ENCODE results near the gene KLHL40. TPM values are rescaled to one million over a fixed set of nuclear protein-coding genes. Genes with fewer than 3 reads are reported as not detected.

KLHL40 gene
- total and polyA plus RNA-seq, 4 donors, result 0.05 TPM; not detected in 3

GRCh38 chr3:42657675-42658074, 27.7 kb upstream of the KLHL40 start:
- Histone ChIP-seq H3K36me3 (ENCODE audit: control insufficient read depth in 4 of 4, insufficient read depth in 4 of 4, low read length in 4 of 4) (peaks cover 0 to 17% (median 0%) of the 10 kb centered on the region in 4 donors), H3K4me1 (ENCODE audit: control insufficient read depth in 5 of 5, insufficient read depth in 5 of 5, low read length in 5 of 5) (peaks cover 3 to 23% (median 15%) of the 10 kb centered on the region in 5 donors), H3K4me3 (no peak overlapping the region), H3K9ac (ENCODE audit: insufficient read depth in 1 of 2, low read length in 2 of 2) (no peak overlapping the region), H3K27ac (ENCODE audit: low read depth in 1 of 2, low read length in 1 of 2) (no peak overlapping the region), H3K27me3 (ENCODE audit: control insufficient read depth in 3 of 3, insufficient read depth in 3 of 3, low read length in 2 of 3) (no peaks in the 10 kb centered on the region), H3K9me3 (ENCODE audit: control insufficient read depth in 4 of 4, insufficient read depth in 3 of 4, low read length in 3 of 4) (no peaks in the 10 kb centered on the region)
- no peak for DNase-seq
- no peak for ATAC-seq (ENCODE audit: insufficient read depth, low FRiP score)
- TF ChIP-seq, protein P1, sequence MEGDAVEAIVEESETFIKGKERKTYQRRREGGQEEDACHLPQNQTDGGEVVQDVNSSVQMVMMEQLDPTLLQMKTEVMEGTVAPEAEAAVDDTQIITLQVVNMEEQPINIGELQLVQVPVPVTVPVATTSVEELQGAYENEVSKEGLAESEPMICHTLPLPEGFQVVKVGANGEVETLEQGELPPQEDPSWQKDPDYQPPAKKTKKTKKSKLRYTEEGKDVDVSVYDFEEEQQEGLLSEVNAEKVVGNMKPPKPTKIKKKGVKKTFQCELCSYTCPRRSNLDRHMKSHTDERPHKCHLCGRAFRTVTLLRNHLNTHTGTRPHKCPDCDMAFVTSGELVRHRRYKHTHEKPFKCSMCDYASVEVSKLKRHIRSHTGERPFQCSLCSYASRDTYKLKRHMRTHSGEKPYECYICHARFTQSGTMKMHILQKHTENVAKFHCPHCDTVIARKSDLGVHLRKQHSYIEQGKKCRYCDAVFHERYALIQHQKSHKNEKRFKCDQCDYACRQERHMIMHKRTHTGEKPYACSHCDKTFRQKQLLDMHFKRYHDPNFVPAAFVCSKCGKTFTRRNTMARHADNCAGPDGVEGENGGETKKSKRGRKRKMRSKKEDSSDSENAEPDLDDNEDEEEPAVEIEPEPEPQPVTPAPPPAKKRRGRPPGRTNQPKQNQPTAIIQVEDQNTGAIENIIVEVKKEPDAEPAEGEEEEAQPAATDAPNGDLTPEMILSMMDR (IDR thresholded peaks at IDR 0.05; ENCODE audit: control extremely low read depth, extremely low read depth), result no peak
- 74 to 83% methylated on average over 4 of the region's 4 CpGs for WGBS, 2 donors

- Histone ChIP-seq H3K36me3 (ENCODE audit: control insufficient read depth in 4 of 4, insufficient read depth in 4 of 4, low read length in 4 of 4) (peaks cover 0 to 17% (median 0%) of the 10 kb centered on the region in 4 donors), H3K4me3 (no peak overlapping the region), H3K9me3 (ENCODE audit: control insufficient read depth in 4 of 4, insufficient read depth in 3 of 4, low read length in 3 of 4) (no peaks in the 10 kb centered on the region), H3K9ac (ENCODE audit: insufficient read depth in 1 of 2, low read length in 2 of 2) (no peak overlapping the region), H3K4me1 (ENCODE audit: control insufficient read depth in 5 of 5, insufficient read depth in 5 of 5, low read length in 5 of 5) (peaks cover 3 to 18% (median 10%) of the 10 kb centered on the region in 5 donors), H3K27me3 (ENCODE audit: control insufficient read depth in 3 of 3, insufficient read depth in 3 of 3, low read length in 2 of 3) (no peaks in the 10 kb centered on the region), H3K27ac (ENCODE audit: low read depth in 1 of 2, low read length in 1 of 2) (no peak overlapping the region)
- WGBS, 2 donors, result 93 to 94% methylated on average over 34 of the region's 34 CpGs
- DNase-seq (no peak), ATAC-seq (ENCODE audit: insufficient read depth, low FRiP score) (no peak)
- TF ChIP-seq, protein P1 (IDR thresholded peaks at IDR 0.05; ENCODE audit: control extremely low read depth, extremely low read depth), result no peak
Measured at GRCh38 chr3:42658091-42658770, 27.1 kb upstream of the KLHL40 start.

DNA sequence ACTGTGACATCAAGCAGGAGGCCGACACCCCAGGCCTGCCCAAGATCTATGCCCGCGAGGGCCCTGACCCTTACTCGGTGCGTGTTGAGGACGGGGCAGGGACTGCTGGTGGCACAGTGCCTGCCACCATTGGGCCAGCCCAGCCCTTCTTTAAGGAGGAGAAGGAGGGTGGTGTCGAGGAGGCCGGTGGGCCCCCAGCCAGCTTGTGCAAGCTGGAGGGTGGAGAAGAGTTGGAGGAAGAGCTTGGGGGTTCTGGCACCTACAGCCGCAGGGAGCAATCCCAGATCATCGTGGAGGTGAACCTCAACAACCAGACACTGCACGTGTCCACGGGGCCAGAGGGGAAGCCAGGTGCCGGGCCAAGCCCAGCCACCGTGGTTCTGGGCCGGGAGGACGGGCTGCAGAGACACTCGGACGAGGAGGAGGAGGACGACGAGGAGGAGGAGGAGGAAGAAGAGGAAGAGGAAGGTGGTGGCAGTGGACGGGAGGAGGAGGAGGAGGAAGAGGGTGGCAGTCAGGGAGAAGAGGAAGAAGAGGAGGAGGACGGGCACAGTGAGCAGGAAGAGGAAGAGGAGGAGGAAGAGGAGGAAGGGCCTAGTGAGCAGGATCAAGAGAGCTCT, 26.5 kb upstream of the KLHL40 start:
- Histone ChIP-seq H3K27ac (ENCODE audit: low read depth in 1 of 2, low read length in 1 of 2) (no peak overlapping the region), H3K9ac (ENCODE audit: insufficient read depth in 1 of 2, low read length in 2 of 2) (no peak overlapping the region), H3K9me3 (ENCODE audit: control insufficient read depth in 4 of 4, insufficient read depth in 3 of 4, low read length in 3 of 4) (no peaks in the 10 kb centered on the region), H3K4me3 (no peak overlapping the region), H3K4me1 (ENCODE audit: control insufficient read depth in 5 of 5, insufficient read depth in 5 of 5, low read length in 5 of 5) (peaks cover 0 to 11% (median 6%) of the 10 kb centered on the region in 5 donors), H3K27me3 (ENCODE audit: control insufficient read depth in 3 of 3, insufficient read depth in 3 of 3, low read length in 2 of 3) (no peaks in the 10 kb centered on the region), H3K36me3 (ENCODE audit: control insufficient read depth in 4 of 4, insufficient read depth in 4 of 4, low read length in 4 of 4) (peaks cover 0 to 17% (median 0%) of the 10 kb centered on the region in 4 donors)
- WGBS, 2 donors, result 56 to 73% methylated on average over 22 of the region's 22 CpGs
- ATAC-seq (ENCODE audit: insufficient read depth, low FRiP score) (no peak), DNase-seq (no peak)
- TF ChIP-seq, protein P1 (IDR thresholded peaks at IDR 0.05; ENCODE audit: control extremely low read depth, extremely low read depth), result no peak
